ENCODE results near the gene LRWD1. TPM values are rescaled to one million over a fixed set of nuclear protein-coding genes. Genes with fewer than 3 reads are reported as not detected.
A peak's percentile ranks its signal among the peaks of the same experiment; 100 is the strongest.

Gene LRWD1
- total and polyA plus RNA-seq, 2 of the 13 experiments (the other 11 are each of a cell fraction or from before 2014, with no cell fraction given) = 8.5 to 16.3 TPM

GRCh38 chr7:102439963-102440795, 24.6 kb upstream of the LRWD1 start:
- no peak overlapping the region for H2AFZ ChIP-seq (ENCODE audit: low read length)
- WGBS (ENCODE audit: low lambda C conversion rate) = 80% methylated on average over 13 of the region's 17 CpGs
- no peak overlapping the region for H3K4me2 ChIP-seq (ENCODE audit: low read depth, low read length)
- no peaks in the 10 kb centered on the region for H3K9me3 ChIP-seq (ENCODE audit: low read length)
- no peak overlapping the region for H3K9ac ChIP-seq (ENCODE audit: insufficient read depth, low read depth, low read length)
- peak; percentile 85 for ATAC-seq
- no peak for FAIRE-seq
- H4K20me1 ChIP-seq (ENCODE audit: insufficient read depth, low read length) = no peaks in the 10 kb centered on the region
- peak; percentile 72 for DNase-seq (ENCODE audit: low spot score)
- no peak overlapping the region for H3K4me3 ChIP-seq (replicated peaks in 1 of 3; ENCODE audit: insufficient read depth in 1 of 3, low read depth in 2 of 3, low read length in 3 of 3)
- ChIA-PET POLR2A (no interaction called here), CTCF (ENCODE audit: low intra/inter-chr PET ratio, low total read pairs) (no interaction called here)
- no peaks in the 10 kb centered on the region for H3K79me2 ChIP-seq (ENCODE audit: insufficient read depth, low read length)
- H3K27me3 ChIP-seq (ENCODE audit: control insufficient read depth in 1 of 2, insufficient read depth in 2 of 2, low read length in 2 of 2) = no peaks in the 10 kb centered on the region
- no TSS peak for BruUV-seq (replicated peaks)
- no peaks in the 10 kb centered on the region for H3K36me3 ChIP-seq (replicated peaks in 1 of 2; ENCODE audit: control insufficient read depth in 1 of 2, insufficient read depth in 2 of 2, low read length in 2 of 2)
- no peak overlapping the region for H3K27ac ChIP-seq (ENCODE audit: extremely low read length, insufficient read depth, low read length)
- intact Hi-C loops (cut with micrococcal nuclease; ENCODE audit: unreplicated experiment) = no loop called here
- peaks cover 10% of the 10 kb centered on the region for H3K4me1 ChIP-seq (ENCODE audit: insufficient read depth, low read length)
- in situ Hi-C loops (cut with HindIII; ENCODE audit: extremely low pct_ligation_motif_present, low pct_unique_long_range_greater_than_20kb) = no loop called here
- peak; percentile 39; the same call in 1 of the 2 replicates for TF ChIP-seq ZBTB38 (CRISPR knock-in tag; IDR thresholded peaks at IDR 0.05)
- peak; percentile 17 for TF ChIP-seq TEAD3 (CRISPR knock-in tag; optimal IDR thresholded peaks at IDR 0.05; ENCODE audit: borderline replicate concordance)
- 0 out of 2 replicates have a peak, but pooled peaks have one; percentile 37 for TF ChIP-seq PHF21A (CRISPR knock-in tag; IDR thresholded peaks at IDR 0.05)
- peak; percentile 33; the same call in 1 of the 2 replicates for TF ChIP-seq RARA (CRISPR knock-in tag; IDR thresholded peaks at IDR 0.05)
- TF ChIP-seq, protein P1, sequence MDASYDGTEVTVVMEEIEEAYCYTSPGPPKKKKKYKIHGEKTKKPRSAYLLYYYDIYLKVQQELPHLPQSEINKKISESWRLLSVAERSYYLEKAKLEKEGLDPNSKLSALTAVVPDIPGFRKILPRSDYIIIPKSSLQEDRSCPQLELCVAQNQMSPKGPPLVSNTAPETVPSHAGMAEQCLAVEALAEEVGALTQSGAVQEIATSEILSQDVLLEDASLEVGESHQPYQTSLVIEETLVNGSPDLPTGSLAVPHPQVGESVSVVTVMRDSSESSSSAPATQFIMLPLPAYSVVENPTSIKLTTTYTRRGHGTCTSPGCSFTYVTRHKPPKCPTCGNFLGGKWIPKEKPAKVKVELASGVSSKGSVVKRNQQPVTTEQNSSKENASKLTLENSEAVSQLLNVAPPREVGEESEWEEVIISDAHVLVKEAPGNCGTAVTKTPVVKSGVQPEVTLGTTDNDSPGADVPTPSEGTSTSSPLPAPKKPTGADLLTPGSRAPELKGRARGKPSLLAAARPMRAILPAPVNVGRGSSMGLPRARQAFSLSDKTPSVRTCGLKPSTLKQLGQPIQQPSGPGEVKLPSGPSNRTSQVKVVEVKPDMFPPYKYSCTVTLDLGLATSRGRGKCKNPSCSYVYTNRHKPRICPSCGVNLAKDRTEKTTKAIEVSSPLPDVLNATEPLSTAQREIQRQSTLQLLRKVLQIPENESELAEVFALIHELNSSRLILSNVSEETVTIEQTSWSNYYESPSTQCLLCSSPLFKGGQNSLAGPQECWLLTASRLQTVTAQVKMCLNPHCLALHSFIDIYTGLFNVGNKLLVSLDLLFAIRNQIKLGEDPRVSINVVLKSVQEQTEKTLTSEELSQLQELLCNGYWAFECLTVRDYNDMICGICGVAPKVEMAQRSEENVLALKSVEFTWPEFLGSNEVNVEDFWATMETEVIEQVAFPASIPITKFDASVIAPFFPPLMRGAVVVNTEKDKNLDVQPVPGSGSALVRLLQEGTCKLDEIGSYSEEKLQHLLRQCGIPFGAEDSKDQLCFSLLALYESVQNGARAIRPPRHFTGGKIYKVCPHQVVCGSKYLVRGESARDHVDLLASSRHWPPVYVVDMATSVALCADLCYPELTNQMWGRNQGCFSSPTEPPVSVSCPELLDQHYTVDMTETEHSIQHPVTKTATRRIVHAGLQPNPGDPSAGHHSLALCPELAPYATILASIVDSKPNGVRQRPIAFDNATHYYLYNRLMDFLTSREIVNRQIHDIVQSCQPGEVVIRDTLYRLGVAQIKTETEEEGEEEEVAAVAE (CRISPR knock-in tag; IDR thresholded peaks at IDR 0.05; ENCODE audit: borderline replicate concordance) = 0 out of 2 replicates have a peak, but pooled peaks have one; percentile 30
- peak; percentile 62; the same call in 1 of the 2 replicates for TF ChIP-seq SOX5 (CRISPR knock-in tag; IDR thresholded peaks at IDR 0.05; ENCODE audit: borderline replicate concordance)
- TF ChIP-seq KAT8 (CRISPR knock-in tag; IDR thresholded peaks at IDR 0.05) = 0 out of 2 replicates have a peak, but pooled peaks have one; percentile 21
- TF ChIP-seq FOSL2 (CRISPR knock-in tag; IDR thresholded peaks at IDR 0.05) = peak; percentile 86
- no peak for TF ChIP-seq NR2F6 (IDR thresholded peaks at IDR 0.05)
- 0 out of 2 replicates have a peak, but pooled peaks have one; percentile 22 for TF ChIP-seq NR2F6 (CRISPR knock-in tag; IDR thresholded peaks at IDR 0.05)
- peak; percentile 94 for TF ChIP-seq ZNF12 (CRISPR knock-in tag; IDR thresholded peaks at IDR 0.05)
- peak; percentile 44; the same call in 1 of the 2 replicates for TF ChIP-seq SAP130 (CRISPR knock-in tag; IDR thresholded peaks at IDR 0.05; ENCODE audit: low read depth)
- peak; percentile 60; the same call in 1 of the 2 replicates for TF ChIP-seq GFI1 (CRISPR knock-in tag; IDR thresholded peaks at IDR 0.05; ENCODE audit: borderline replicate concordance)
- TF ChIP-seq, protein P2, sequence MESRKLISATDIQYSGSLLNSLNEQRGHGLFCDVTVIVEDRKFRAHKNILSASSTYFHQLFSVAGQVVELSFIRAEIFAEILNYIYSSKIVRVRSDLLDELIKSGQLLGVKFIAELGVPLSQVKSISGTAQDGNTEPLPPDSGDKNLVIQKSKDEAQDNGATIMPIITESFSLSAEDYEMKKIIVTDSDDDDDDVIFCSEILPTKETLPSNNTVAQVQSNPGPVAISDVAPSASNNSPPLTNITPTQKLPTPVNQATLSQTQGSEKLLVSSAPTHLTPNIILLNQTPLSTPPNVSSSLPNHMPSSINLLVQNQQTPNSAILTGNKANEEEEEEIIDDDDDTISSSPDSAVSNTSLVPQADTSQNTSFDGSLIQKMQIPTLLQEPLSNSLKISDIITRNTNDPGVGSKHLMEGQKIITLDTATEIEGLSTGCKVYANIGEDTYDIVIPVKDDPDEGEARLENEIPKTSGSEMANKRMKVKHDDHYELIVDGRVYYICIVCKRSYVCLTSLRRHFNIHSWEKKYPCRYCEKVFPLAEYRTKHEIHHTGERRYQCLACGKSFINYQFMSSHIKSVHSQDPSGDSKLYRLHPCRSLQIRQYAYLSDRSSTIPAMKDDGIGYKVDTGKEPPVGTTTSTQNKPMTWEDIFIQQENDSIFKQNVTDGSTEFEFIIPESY (CRISPR knock-in tag; IDR thresholded peaks at IDR 0.05) = peak; percentile 45; the same call in 1 of the 2 replicates
- peak; percentile 27; the same call in 1 of the 2 replicates for TF ChIP-seq ETV5 (CRISPR knock-in tag; IDR thresholded peaks at IDR 0.05; ENCODE audit: borderline replicate concordance)
- TF ChIP-seq ZNF546 (CRISPR knock-in tag; conservative IDR thresholded peaks at IDR 0.05) = no peak
- no peak for TF ChIP-seq FOXP1 (IDR thresholded peaks at IDR 0.05)
- peak; percentile 21; the same call in 1 of the 2 replicates for TF ChIP-seq FOXP1 (CRISPR knock-in tag; IDR thresholded peaks at IDR 0.05)
- no peak for TF ChIP-seq ZNF382 (CRISPR knock-in tag; IDR thresholded peaks at IDR 0.05; ENCODE audit: borderline replicate concordance)
- TF ChIP-seq RXRB (CRISPR knock-in tag; IDR thresholded peaks at IDR 0.05; ENCODE audit: borderline replicate concordance) = peak; percentile 44; the same call in 1 of the 2 replicates
